GM18520 (cell line): ENCODE data around the gene NFASC.

Experiments
- ATAC-seq: cut with Tn5 transposase; IDR thresholded peaks from one replicate; pipeline ENCODE4 v1.9.1; 2021; ENCODE audit not compliant: unreplicated experiment

The NFASC gene

DNA sequence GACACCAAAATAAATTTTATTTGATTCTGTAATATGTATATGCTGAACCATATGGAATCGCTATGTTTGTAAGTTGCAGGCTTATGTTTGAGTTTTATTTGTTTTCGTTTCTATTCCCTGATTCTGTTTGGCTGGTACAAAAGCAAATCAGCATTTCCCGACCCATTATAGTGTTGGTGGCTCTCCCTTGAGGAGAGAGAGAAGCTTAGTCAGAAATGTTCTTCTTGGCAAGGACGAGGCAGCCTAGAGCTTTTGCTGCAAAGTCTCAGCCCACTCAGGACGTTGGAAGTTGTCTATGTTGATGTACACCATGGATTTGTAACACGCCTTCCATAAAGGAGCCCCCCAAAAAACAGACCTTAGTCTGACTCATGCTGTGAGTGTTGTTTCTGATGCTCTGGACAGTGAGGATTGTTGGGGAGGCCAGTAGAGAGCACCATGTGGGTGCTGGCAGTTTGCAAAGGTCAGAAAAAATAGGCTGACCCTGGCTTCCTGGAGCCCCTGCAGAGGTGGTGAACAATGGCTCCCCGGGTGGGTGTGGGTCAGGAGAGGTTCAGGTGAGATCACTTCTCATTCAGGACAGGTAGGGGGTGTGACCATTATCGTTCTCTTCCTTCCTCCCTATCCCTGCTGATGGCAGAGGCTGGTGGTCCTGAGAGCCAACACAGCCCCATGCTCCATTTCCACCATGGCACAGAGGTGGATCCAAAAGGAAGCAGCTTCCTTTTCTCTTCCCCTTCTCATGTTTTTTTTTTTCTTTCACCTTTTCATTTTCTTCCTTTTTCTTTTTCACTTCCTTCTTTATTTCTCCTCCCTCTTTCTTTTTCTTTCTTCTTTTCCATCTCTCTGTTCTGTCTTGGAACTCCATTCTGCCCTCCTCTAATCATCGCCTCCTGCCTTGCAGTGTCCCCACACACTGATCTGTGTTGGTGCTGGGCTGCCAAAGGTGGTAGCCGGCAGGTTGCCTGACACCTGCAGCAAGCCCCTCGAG is 88.0 kb downstream of the NFASC start:
- ATAC-seq, result no peak

- no peak for ATAC-seq
Observed at GRCh38 chr1:204959374-204959773, 88.7 kb downstream of the NFASC start.

GRCh38 chr1:204959836-204960235 is 89.2 kb downstream of the NFASC start:
- no peak for ATAC-seq

GRCh38 chr1:204960306-204961125 is 89.9 kb downstream of the NFASC start:
- ATAC-seq, result no peak

- no peak for ATAC-seq
Observed at GRCh38 chr1:204961765-204962419, 91.2 kb downstream of the NFASC start.

DNA sequence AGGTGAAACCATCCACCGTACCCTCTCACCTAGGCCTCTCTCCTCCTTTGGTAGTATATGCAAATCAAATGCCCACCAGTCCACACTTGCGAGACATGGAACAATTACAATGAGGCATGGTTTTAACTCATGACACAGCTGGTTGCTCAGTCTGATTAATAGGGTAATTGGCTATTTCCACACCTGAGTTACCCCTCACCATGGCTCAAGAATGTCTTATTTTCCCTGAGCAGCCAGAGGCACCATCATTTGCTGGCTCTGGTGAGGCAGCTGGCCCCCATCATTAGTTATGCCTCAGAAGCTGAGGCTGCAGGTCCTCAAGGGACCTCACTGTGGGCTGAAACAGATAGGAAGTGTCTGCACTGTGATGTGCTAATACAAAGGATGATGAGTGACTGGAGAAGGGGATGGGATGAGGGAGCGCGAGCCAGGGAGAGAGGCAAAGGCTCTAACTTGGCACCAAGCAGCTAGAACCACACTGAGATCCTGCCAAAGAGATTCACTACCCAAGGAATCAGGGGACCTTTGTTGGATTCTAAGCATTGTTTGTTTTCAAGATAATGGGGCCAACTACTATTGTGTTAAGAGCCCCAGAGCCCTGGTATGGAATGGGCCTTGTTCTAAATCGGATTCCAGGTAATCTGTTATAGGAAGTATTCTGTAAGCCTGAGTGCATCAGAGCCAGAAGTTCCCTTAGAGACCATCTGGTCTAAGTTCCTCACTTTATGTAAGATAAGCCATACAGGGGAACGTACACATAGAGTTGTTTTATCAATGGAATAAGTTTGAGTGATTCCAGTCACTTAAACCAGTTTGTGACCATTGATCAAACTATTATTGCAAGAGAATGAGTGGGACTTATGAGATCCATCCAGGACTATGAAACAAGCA is 92.3 kb downstream of the NFASC start:
- ATAC-seq, result no peak

DNA sequence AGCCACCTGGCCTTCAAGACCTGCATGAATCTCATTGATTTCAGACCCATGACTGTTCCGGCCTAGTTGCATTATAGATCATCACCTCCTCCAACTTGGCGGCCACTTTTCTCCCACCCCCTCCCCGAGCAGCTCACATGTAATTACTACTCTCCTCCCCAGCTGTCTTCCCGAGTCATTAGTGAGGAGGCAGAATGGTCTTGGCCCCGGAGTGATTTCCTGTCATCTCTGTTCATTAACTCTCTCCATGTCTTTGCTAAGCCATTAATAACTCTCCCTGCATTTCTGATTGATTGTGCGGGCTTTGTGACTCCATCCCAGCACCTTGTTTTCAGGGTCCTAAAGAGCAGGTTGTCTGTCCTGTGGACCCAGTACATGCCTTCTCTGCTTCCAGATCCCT is 96.8 kb downstream of the NFASC start:
- ATAC-seq, result no peak

GRCh38 chr1:204968135-204968534 is 97.5 kb downstream of the NFASC start:
- no peak for ATAC-seq

- ATAC-seq, result no peak
Observed at GRCh38 chr1:204968951-204969350, 98.3 kb downstream of the NFASC start.

DNA sequence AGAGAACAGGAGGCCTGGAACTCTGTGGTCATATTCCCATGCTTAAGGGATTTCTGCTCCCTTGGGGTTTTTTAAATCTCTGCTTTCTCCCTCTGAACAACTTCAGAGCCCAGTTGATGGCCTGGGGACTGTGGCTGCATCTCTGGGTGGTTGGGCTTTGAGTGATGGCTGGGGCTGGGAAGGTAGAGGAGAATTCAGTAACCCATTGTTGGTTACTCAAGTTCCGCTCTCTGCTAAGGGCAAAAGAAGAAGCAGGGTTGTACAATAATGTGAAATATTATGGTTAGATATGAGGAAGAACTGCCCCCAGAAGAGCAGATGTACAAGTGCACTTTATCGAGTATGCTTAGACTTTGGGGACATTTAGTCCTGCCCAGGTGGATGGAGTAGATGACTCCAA is 100.3 kb downstream of the NFASC start:
- no peak for ATAC-seq

DNA sequence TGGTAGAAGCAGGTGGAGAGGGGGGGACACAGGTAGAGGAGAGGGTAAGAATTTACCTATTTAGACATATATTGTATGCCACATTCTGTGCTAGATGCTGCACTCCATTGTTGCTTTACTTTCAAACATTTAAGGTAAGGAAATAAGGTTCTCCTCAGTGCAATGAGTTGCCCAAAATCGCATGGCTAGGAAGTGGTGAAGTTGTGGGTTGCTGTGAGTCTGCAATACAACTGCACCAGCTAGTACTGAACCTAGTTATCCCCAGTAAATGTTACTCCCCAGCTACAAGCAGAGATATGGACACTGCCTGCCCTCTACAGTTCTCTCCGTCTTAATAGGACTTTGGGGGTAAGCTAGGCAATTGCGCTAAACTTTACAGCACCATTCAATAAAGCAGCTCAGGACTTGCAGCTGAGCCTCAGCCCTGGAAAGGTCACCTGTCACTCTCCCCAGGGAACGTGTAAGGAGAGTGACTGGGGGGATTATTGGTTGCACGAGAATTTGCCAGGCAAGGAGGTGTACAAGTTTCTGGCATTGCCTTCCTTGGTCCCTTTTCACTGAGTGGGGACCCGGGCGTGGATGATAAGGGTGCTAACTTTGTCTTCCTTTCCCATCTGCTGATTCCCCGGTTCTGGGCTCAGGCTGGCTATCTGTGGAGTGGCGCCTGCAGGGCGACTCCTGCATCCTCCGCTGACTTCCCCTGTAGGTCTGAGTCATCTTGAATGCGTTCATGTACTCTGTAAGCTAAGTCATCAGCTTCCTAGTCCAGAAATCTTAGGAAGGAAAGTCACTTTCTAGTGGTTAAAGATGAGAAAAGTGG is 101.1 kb downstream of the NFASC start:
- ATAC-seq, result no peak

DNA sequence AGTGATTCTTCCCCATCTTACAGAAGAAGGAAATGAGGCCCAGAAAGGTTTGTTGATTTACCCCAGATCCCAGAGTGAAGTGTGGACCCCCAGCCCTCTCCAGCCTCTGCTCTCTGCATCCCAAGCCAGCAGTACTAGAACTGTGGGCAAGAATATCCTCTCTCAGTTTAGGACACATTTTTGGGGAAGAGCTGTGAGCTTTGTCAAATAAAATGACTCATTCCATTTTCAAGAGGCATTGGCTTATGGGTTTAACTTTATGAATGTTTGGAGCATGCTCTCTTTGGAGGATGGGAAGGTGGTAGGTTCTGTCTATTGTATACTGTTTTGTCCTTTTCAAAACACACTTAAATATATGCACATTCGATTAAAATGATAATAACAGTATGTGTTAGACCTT is 101.8 kb downstream of the NFASC start:
- ATAC-seq, result no peak

DNA sequence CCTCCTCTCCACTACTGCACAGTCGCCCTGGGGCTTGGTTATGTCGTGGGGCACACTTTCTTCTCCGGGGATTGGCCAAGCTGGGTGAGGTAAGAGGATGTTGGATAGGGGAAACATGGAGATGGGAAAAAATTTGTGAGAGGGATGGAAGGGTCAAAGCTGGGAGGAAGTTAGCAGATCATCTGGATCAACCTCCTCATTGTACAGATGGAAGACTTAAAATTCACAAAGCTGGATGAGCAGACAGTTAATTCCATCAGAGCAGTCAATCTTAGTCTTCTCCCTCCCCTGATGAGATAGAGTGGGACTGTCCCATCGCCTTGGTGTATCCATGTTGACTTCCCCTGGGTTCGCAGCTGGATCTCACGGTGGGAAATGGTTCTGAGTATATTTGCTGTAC is 102.8 kb downstream of the NFASC start:
- ATAC-seq, result no peak

DNA sequence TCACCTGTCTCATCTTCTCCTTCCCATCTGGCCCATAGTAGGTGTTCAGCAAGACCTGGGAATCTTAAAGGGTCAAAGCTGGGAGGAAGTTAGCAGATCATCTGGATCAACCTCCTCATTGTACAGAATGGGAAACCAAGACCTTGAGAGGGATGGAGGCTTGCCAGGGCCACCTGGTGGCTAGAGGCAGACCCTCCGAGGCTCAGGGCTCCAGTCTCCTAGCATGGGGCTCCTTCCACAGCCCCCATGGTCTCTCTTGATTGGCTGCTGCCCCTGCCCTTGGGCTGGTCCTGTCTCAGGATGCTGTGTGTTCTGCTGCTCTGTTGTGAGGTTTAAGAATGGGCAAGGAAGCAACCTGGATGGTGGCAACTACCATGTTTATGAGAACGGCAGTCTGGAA is 103.7 kb downstream of the NFASC start:
- no peak for ATAC-seq

GRCh38 chr1:204975021-204975420 is 104.4 kb downstream of the NFASC start:
- no peak for ATAC-seq

- ATAC-seq, result no peak
Observed at GRCh38 chr1:204975568-204976235, 105.0 kb downstream of the NFASC start.

- ATAC-seq, result no peak
Observed at GRCh38 chr1:204976646-204977045, 106.0 kb downstream of the NFASC start.

- no peak for ATAC-seq
Observed at GRCh38 chr1:204977318-204977717, 106.7 kb downstream of the NFASC start.

GRCh38 chr1:204978782-204979181 is 108.1 kb downstream of the NFASC start:
- no peak for ATAC-seq
